Activated naive CD4-positive, alpha-beta T cell treated with anti-CD3 and anti-CD28 coated beads, Interleukin-2, amount 50 U/mL, for 24 hours (primary cell): Measurements from ENCODE around the gene MTRF1L.
"Not testable (repeated sequence)": the region's sequence is repeated elsewhere in the genome, so short reads cannot be mapped to it uniquely, and the experiment has no call there.

Experiments used
- H3K27ac Mint-ChIP-seq: one replicate; pipeline ENCODE4 v1.8.0; 2021; ENCODE audit warnings: mild to moderate bottlenecking, mixed read lengths
- H3K27me3 Mint-ChIP-seq: one replicate; pipeline ENCODE4 v1.8.0; 2021; ENCODE audit warnings: mixed read lengths
- H3K36me3 Mint-ChIP-seq: one replicate; pipeline ENCODE4 v1.8.0; 2021; ENCODE audit warnings: mixed read lengths
- H3K4me1 Mint-ChIP-seq: one replicate; pipeline ENCODE4 v1.8.0; 2021; ENCODE audit warnings: mixed read lengths
- H3K4me3 Mint-ChIP-seq: one replicate; pipeline ENCODE4 v1.8.0; 2021; ENCODE audit warnings: mild to moderate bottlenecking, mixed read lengths
- H3K9me3 Mint-ChIP-seq: one replicate; pipeline ENCODE4 v1.8.0; 2021; ENCODE audit warnings: mixed read lengths

The MTRF1L gene

DNA sequence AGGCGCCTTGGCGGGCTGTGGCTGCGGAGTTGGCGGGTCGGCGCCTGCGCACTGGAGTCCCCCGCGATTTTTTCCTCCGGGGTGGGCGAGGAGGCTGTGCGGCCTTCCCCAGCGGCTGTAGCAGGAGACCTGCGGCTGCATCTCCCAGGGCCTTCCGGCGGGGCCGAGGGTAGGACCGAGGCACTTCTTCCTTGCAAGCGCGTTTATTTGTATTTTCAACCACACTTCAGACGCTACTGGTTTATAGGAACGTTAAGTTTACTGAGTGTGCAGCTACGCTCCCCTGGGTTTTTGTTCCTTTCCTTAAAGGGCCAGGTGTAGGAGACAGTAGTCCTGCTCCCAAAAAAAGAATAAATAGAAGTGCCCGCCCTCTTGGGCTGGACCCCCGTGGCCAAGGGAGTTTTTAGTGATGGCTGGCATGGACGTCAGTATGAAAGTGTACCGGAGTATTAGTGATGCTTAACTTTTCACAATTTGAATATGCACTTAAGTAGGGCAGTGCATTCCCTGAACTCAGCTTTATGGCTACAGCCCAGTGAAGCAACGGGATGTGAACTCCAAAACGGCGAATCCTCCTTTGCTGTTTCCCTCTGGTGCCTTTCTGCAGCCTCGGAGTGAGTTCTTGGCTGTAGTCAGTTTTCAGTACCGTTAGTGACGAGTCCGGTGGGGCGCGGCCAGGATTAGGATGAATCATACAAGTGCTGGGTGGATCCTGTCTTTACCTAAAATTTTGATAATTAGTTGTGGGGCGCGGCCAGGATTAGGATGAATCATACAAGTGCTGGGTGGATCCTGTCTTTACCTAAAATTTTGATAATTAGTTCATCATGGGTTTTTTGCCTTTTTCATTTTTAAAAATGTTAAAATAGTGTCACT lies 18.6 kb downstream of the MTRF1L start:
- Mint-ChIP-seq H3K9me3 (no peaks in the 10 kb centered on the region), H3K27ac (peak overlapping the region; percentile 99), H3K36me3 (no peaks in the 10 kb centered on the region), H3K27me3 (no peaks in the 10 kb centered on the region), H3K4me3 (peak overlapping the region; percentile 96), H3K4me1 (peaks cover 46% of the 10 kb centered on the region)

GRCh38 chr6:152982904-152983636 lies 19.4 kb downstream of the MTRF1L start, which contains the start of gene FBXO5:
Gene FBXO5, minus strand, starts transcription at chr6:152983041. Its CDS starts 82 bp downstream, at chr6:152982959.
- H3K27ac Mint-ChIP-seq: peak within 1 kb of the TSS; percentile 99
- H3K4me1 Mint-ChIP-seq: peaks cover 46% of the 10 kb centered on the region
- no peaks in the 10 kb centered on the region for H3K36me3 Mint-ChIP-seq

GRCh38 chr6:152981989-152982903 lies 20.3 kb downstream of the MTRF1L start:
- H3K9me3 Mint-ChIP-seq: no peaks in the 10 kb centered on the region
- peak overlapping the region; percentile 96 for H3K4me3 Mint-ChIP-seq
- no peak overlapping the region for H3K27ac Mint-ChIP-seq
- no peaks in the 10 kb centered on the region for H3K36me3 Mint-ChIP-seq
- peaks cover 45% of the 10 kb centered on the region for H3K4me1 Mint-ChIP-seq
- no peaks in the 10 kb centered on the region for H3K27me3 Mint-ChIP-seq

More at GRCh38 chr6:152982904-152983636, 19.4 kb downstream of the MTRF1L start, which contains the start of gene FBXO5:
- Mint-ChIP-seq H3K4me3 (peak within 1 kb of the TSS; percentile 96), H3K9me3 (no peaks in the 10 kb centered on the region), H3K27me3 (no peaks in the 10 kb centered on the region)

DNA sequence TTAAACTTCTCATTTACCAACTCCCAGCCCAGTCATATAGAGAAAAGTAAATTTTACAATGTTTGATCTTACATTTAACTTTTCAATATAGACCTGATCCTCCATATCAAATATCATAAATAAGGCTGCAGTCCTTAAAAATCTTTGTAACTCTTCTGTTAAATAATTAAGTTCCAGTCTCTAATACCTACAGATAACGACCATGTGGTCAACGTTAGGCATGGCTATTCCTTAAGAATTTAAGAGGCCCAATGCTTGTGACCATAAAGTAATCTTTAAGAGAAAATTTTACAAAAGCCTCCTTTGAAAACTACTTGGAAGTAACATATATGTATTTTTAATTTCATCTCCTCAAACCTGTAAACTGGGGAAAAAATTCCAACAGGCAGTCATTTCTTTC lies 21.3 kb downstream of the MTRF1L start:
- peaks cover 46% of the 10 kb centered on the region for H3K4me1 Mint-ChIP-seq
- peaks cover 4% of the 10 kb centered on the region for H3K36me3 Mint-ChIP-seq

DNA sequence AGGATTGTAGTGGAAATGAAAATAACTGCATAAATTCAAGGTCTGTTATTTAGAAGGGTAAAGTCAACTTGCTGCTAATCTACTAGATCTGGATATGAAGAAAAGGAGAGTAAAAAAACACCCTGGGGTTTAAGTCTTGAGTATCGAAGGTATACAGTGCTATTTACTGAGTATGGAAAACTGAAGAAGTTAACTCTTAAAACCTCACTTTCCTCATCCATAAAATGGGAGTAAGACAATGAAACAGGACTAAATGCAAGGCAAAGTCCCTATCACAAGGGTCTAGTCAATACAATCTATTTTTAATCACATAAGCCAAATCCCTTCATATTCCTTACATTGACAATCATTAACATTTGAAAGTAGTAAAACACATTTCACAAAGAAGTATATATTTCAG lies 21.9 kb downstream of the MTRF1L start:
- no peaks in the 10 kb centered on the region for H3K9me3 Mint-ChIP-seq
- peaks cover 47% of the 10 kb centered on the region for H3K4me1 Mint-ChIP-seq
- no peaks in the 10 kb centered on the region for H3K27me3 Mint-ChIP-seq
- no peak overlapping the region for H3K27ac Mint-ChIP-seq
- H3K4me3 Mint-ChIP-seq: peak overlapping the region; percentile 80
- peaks cover 5% of the 10 kb centered on the region for H3K36me3 Mint-ChIP-seq

More for the DNA sequence above, 21.3 kb downstream of the MTRF1L start:
- H3K4me3 Mint-ChIP-seq: peak overlapping the region; percentile 80
- H3K27me3 Mint-ChIP-seq: no peaks in the 10 kb centered on the region
- no peak overlapping the region for H3K27ac Mint-ChIP-seq
- no peaks in the 10 kb centered on the region for H3K9me3 Mint-ChIP-seq

DNA sequence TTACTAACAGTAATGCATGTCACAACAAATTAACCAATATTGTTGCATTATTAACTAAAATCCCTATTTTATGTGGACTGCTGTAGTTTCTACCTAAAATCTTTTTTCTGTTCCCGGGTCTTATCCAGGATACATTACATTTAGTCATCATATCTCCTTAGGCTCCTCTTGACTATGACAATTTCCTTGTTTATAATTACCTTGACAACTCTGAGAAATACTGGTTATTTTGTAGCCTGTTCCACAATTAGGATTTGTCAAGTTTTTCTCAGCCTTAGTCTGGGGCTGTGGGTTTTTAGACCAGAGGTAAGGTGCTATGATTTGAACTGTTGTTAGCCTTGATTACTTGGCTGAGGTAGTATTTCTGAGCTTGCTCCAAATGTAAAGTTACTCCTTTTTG lies 23.4 kb downstream of the MTRF1L start:
- H3K4me1 Mint-ChIP-seq: peaks cover 43% of the 10 kb centered on the region
- H3K27ac Mint-ChIP-seq: no peak overlapping the region
- H3K27me3 Mint-ChIP-seq: no peaks in the 10 kb centered on the region
- peaks cover 12% of the 10 kb centered on the region for H3K36me3 Mint-ChIP-seq
- H3K4me3 Mint-ChIP-seq: no peak overlapping the region
- peaks cover 4% of the 10 kb centered on the region for H3K9me3 Mint-ChIP-seq

- no peak overlapping the region for H3K27ac Mint-ChIP-seq
- H3K4me1 Mint-ChIP-seq: peaks cover 42% of the 10 kb centered on the region
- peaks cover 17% of the 10 kb centered on the region for H3K36me3 Mint-ChIP-seq
- no peaks in the 10 kb centered on the region for H3K27me3 Mint-ChIP-seq
- H3K4me3 Mint-ChIP-seq: no peak overlapping the region
- peaks cover 4% of the 10 kb centered on the region for H3K9me3 Mint-ChIP-seq
These were observed 24.5 kb downstream of the MTRF1L start for GRCh38 chr6:152978058-152978457.

DNA sequence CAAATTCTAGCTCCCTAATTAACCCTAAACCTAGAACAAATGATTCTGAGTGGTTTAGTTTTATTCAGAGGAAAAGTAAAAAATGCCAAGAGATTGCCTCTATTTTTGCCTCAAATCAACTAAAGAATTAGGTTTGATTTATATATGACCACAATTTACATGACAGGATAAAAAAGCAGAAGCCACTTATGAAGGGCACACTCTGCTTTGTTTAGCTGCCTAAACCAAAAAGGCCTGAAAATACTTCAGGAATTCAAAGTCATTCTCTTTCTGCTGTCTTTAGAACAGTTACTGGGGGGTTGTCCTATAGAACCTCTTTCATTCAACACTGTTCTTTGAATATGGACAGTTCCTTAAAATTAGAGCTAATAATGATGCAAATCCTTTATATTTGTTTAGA lies 25.0 kb downstream of the MTRF1L start:
- Mint-ChIP-seq H3K27me3 (no peaks in the 10 kb centered on the region), H3K4me1 (peaks cover 42% of the 10 kb centered on the region), H3K9me3 (peaks cover 4% of the 10 kb centered on the region), H3K27ac (no peak overlapping the region), H3K36me3 (peaks cover 17% of the 10 kb centered on the region), H3K4me3 (no peak overlapping the region)

- H3K9me3 Mint-ChIP-seq: peaks cover 4% of the 10 kb centered on the region
- H3K27me3 Mint-ChIP-seq: no peaks in the 10 kb centered on the region
- no peak overlapping the region for H3K27ac Mint-ChIP-seq
- peaks cover 39% of the 10 kb centered on the region for H3K4me1 Mint-ChIP-seq
- H3K36me3 Mint-ChIP-seq: peaks cover 18% of the 10 kb centered on the region
- no peak overlapping the region for H3K4me3 Mint-ChIP-seq
These were observed 25.8 kb downstream of the MTRF1L start for GRCh38 chr6:152976749-152977148.

DNA sequence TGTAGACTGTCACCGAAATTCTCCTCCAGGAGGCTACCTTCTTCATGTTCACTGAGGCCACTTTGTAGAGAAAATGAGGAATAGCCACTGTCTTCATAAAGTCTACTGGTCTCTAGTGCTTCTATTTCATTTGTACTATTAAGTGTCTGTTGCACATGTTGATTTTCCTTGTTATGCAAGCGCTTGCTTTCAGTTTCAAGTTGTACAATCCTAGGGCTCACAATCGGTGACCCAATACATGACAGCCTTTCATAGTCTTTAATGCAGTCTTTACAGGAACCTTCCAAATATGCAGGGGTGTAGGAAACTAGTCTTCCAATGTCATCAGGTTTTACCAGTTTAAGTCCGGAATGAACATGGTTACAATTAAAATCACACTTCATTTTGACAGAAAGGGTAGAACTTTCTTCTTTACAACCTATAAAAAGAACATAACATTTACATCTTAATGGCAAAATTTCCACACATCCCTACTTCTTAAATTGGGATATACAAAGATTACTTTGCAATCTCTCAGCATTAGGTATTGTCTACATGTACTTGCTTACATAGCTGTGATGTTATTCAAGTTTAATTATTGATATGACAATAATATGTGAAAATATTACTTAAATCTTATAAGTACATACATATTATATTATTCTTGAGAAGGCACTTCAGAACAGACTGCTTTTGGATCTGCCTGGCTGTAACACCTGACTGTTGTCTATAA lies 27.1 kb downstream of the MTRF1L start:
- H3K36me3 Mint-ChIP-seq: peaks cover 26% of the 10 kb centered on the region
- no peak overlapping the region for H3K27ac Mint-ChIP-seq
- peaks cover 26% of the 10 kb centered on the region for H3K4me1 Mint-ChIP-seq
- peak overlapping the region; percentile 31 for H3K4me3 Mint-ChIP-seq
- no peaks in the 10 kb centered on the region for H3K27me3 Mint-ChIP-seq
- peaks cover 4% of the 10 kb centered on the region for H3K9me3 Mint-ChIP-seq

GRCh38 chr6:152973916-152974315 lies 28.6 kb downstream of the MTRF1L start:
- Mint-ChIP-seq H3K27me3 (no peaks in the 10 kb centered on the region), H3K27ac (no peak overlapping the region), H3K4me3 (no peak overlapping the region), H3K4me1 (peaks cover 22% of the 10 kb centered on the region), H3K9me3 (peaks cover 11% of the 10 kb centered on the region), H3K36me3 (peaks cover 39% of the 10 kb centered on the region)

GRCh38 chr6:152969688-152970418 lies 32.7 kb downstream of the MTRF1L start:
- peaks cover 34% of the 10 kb centered on the region for H3K36me3 Mint-ChIP-seq
- peaks cover 5% of the 10 kb centered on the region for H3K4me1 Mint-ChIP-seq
- H3K27me3 Mint-ChIP-seq: no peaks in the 10 kb centered on the region
- H3K9me3 Mint-ChIP-seq: peaks cover 29% of the 10 kb centered on the region
- H3K4me3 Mint-ChIP-seq: no peak overlapping the region
- no peak overlapping the region for H3K27ac Mint-ChIP-seq

GRCh38 chr6:152966168-152966894 lies 36.2 kb downstream of the MTRF1L start:
- not testable (repeated sequence) for H3K4me1 Mint-ChIP-seq, H3K4me3 Mint-ChIP-seq, H3K27ac Mint-ChIP-seq, H3K27me3 Mint-ChIP-seq
- Mint-ChIP-seq H3K9me3 (peaks cover 29% of the 10 kb centered on the region), H3K36me3 (peaks cover 24% of the 10 kb centered on the region)

DNA sequence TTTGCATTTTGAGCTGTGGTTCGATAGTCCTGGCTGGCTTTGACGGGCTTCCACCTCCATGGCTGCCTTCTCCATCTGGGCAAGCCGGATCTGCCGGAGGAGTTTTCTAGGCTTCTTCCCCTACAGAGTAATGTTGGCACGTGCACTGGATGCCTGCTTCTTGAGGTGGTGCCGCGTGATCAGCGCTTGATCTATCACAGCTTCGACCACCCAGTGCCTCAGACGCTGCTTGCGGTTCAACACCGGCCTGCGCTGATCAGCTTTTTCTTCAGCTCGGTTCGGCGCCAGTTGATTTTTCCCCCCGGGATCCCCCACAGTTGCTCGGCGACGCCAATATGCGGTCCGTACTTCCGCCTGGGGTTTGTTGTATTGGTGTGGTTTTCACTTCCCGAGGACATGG lies 43.2 kb downstream of the MTRF1L start:
- H3K4me3 Mint-ChIP-seq: no peak overlapping the region
- no peaks in the 10 kb centered on the region for H3K36me3 Mint-ChIP-seq
- peaks cover 10% of the 10 kb centered on the region for H3K27me3 Mint-ChIP-seq
- H3K9me3 Mint-ChIP-seq: no peaks in the 10 kb centered on the region
- no peaks in the 10 kb centered on the region for H3K4me1 Mint-ChIP-seq
- H3K27ac Mint-ChIP-seq: no peak overlapping the region
